HG03060 (cell line): ENCODE results near the gene KLHL10.
"Not testable (repeated sequence)": the region's sequence is repeated elsewhere in the genome, so short reads cannot be mapped to it uniquely, and the experiment has no call there.

Source experiments
- ATAC-seq: cut with Tn5 transposase; IDR thresholded peaks from one replicate; pipeline ENCODE4 v1.9.1; 2021; ENCODE audit warnings: low read depth, moderate number of reproducible peaks; ENCODE audit not compliant: unreplicated experiment

KLHL10 gene

GRCh38 chr17:41813152-41813680 lies 24.4 kb upstream of the KLHL10 start:
- no peak for ATAC-seq

- no peak for ATAC-seq
Measured at GRCh38 chr17:41813699-41814124, 23.9 kb upstream of the KLHL10 start.

GRCh38 chr17:41814195-41814594 lies 23.4 kb upstream of the KLHL10 start:
- ATAC-seq, result no peak

GRCh38 chr17:41816637-41817320 lies 20.8 kb upstream of the KLHL10 start:
- ATAC-seq, result no peak

GRCh38 chr17:41818024-41818423 lies 19.6 kb upstream of the KLHL10 start:
- no peak for ATAC-seq

GRCh38 chr17:41821776-41822175 lies 15.8 kb upstream of the KLHL10 start:
- ATAC-seq, result no peak

- ATAC-seq, result no peak
Measured at GRCh38 chr17:41822216-41823140, 15.1 kb upstream of the KLHL10 start.

GRCh38 chr17:41823141-41823524 lies 14.5 kb upstream of the KLHL10 start:
- no peak for ATAC-seq

GRCh38 chr17:41823580-41823979 lies 14.0 kb upstream of the KLHL10 start:
- no peak for ATAC-seq

- no peak for ATAC-seq
Measured at GRCh38 chr17:41824086-41824485, 13.5 kb upstream of the KLHL10 start.

GRCh38 chr17:41825175-41825845 lies 12.3 kb upstream of the KLHL10 start:
- no peak for ATAC-seq

- not testable (repeated sequence) for ATAC-seq
Measured at GRCh38 chr17:41829961-41830360, 7.7 kb upstream of the KLHL10 start.

GRCh38 chr17:41835214-41835799 lies 2.3 kb upstream of the KLHL10 start:
- ATAC-seq, result no peak

GRCh38 chr17:41835800-41836549 lies 1.6 kb upstream of the KLHL10 start, which contains the start of gene NT5C3B:
Gene NT5C3B (minus strand): TSS chr17:41836232. CDS start chr17:41836193, 39 bp downstream.
- no peak for ATAC-seq

GRCh38 chr17:41836550-41837196 lies 952 bp upstream of the KLHL10 start:
- ATAC-seq, result no peak

GRCh38 chr17:41839448-41839847 lies 1.8 kb downstream of the KLHL10 start:
- not testable (repeated sequence) for ATAC-seq

GRCh38 chr17:41840781-41841180 lies 3.2 kb downstream of the KLHL10 start:
- ATAC-seq, result not testable (repeated sequence)

GRCh38 chr17:41844971-41845370 lies 7.3 kb downstream of the KLHL10 start:
- ATAC-seq, result no peak

GRCh38 chr17:41848788-41849187 lies 11.2 kb downstream of the KLHL10 start:
- ATAC-seq, result no peak
